Measurements from ENCODE around the gene BRINP3.
"Not testable (repeated sequence)": the region's sequence is repeated elsewhere in the genome, so short reads cannot be mapped to it uniquely, and the experiment has no call there.

Gene BRINP3

GRCh38 chr1:190477762-190478148 lies at the start of gene BRINP3:
TSS of gene BRINP3 (minus strand) at chr1:190477864.
- in situ Hi-C loops (cut with MboI; ENCODE audit: low sequenced_read_pairs), result no loop called here

GRCh38 chr1:190511554-190511953 lies 33.9 kb upstream of the BRINP3 start:
- in situ Hi-C loops (cut with MboI; ENCODE audit: low sequenced_read_pairs), result no loop called here

GRCh38 chr1:190507357-190507756 lies 29.7 kb upstream of the BRINP3 start:
- in situ Hi-C loops (cut with MboI; ENCODE audit: low sequenced_read_pairs), result no loop called here

- in situ Hi-C loops (cut with MboI; ENCODE audit: low sequenced_read_pairs), result not testable (repeated sequence)
Measured at GRCh38 chr1:190504539-190504938, 26.9 kb upstream of the BRINP3 start.

GRCh38 chr1:190497565-190497964 lies 19.9 kb upstream of the BRINP3 start:
- in situ Hi-C loops (cut with MboI; ENCODE audit: low sequenced_read_pairs), result no loop called here

GRCh38 chr1:190494451-190494850 lies 16.8 kb upstream of the BRINP3 start:
- in situ Hi-C loops (cut with MboI; ENCODE audit: low sequenced_read_pairs), result no loop called here

- in situ Hi-C loops (cut with MboI; ENCODE audit: low sequenced_read_pairs), result no loop called here
Measured at GRCh38 chr1:190491404-190491803, 13.7 kb upstream of the BRINP3 start.

GRCh38 chr1:190484045-190484444 lies 6.4 kb upstream of the BRINP3 start:
- in situ Hi-C loops (cut with MboI; ENCODE audit: low sequenced_read_pairs), result no loop called here

GRCh38 chr1:190480231-190480630 lies 2.6 kb upstream of the BRINP3 start:
- in situ Hi-C loops (cut with MboI; ENCODE audit: low sequenced_read_pairs), result no loop called here

GRCh38 chr1:190479516-190479915 lies 1.9 kb upstream of the BRINP3 start:
- in situ Hi-C loops (cut with MboI; ENCODE audit: low sequenced_read_pairs), result no loop called here

GRCh38 chr1:190479050-190479397 lies 1.4 kb upstream of the BRINP3 start:
- in situ Hi-C loops (cut with MboI; ENCODE audit: low sequenced_read_pairs), result no loop called here

GRCh38 chr1:190478149-190479049 lies 735 bp upstream of the BRINP3 start:
- in situ Hi-C loops (cut with MboI; ENCODE audit: low sequenced_read_pairs), result no loop called here

GRCh38 chr1:190476806-190477205 lies 858 bp downstream of the BRINP3 start:
- in situ Hi-C loops (cut with MboI; ENCODE audit: low sequenced_read_pairs), result no loop called here

GRCh38 chr1:190476321-190476720 lies 1.3 kb downstream of the BRINP3 start:
- in situ Hi-C loops (cut with MboI; ENCODE audit: low sequenced_read_pairs), result no loop called here

GRCh38 chr1:190475421-190476141 lies 2.1 kb downstream of the BRINP3 start:
- in situ Hi-C loops (cut with MboI; ENCODE audit: low sequenced_read_pairs), result no loop called here

- in situ Hi-C loops (cut with MboI; ENCODE audit: low sequenced_read_pairs), result no loop called here
Measured at GRCh38 chr1:190474650-190475211, 2.9 kb downstream of the BRINP3 start.

- in situ Hi-C loops (cut with MboI; ENCODE audit: low sequenced_read_pairs), result no loop called here
Measured at GRCh38 chr1:190474010-190474409, 3.7 kb downstream of the BRINP3 start.

GRCh38 chr1:190472494-190472893 lies 5.2 kb downstream of the BRINP3 start:
- in situ Hi-C loops (cut with MboI; ENCODE audit: low sequenced_read_pairs), result no loop called here

- in situ Hi-C loops (cut with MboI; ENCODE audit: low sequenced_read_pairs), result no loop called here
Measured at GRCh38 chr1:190472042-190472441, 5.6 kb downstream of the BRINP3 start.

GRCh38 chr1:190464690-190465089 lies 13.0 kb downstream of the BRINP3 start:
- in situ Hi-C loops (cut with MboI; ENCODE audit: low sequenced_read_pairs), result no loop called here

- in situ Hi-C loops (cut with MboI; ENCODE audit: low sequenced_read_pairs), result no loop called here
Measured at GRCh38 chr1:190456129-190456528, 21.5 kb downstream of the BRINP3 start.

- in situ Hi-C loops (cut with MboI; ENCODE audit: low sequenced_read_pairs), result no loop called here
Measured at GRCh38 chr1:190455631-190456030, 22.0 kb downstream of the BRINP3 start.

Data from HL-60/S4 (cell line).